Globus pallidus (tissue), 1 donor: ENCODE data around the gene PCK2.

ENCODE experiments used
- DNase-seq: peaks from one replicate; pipeline ENCODE4 v3.0.0-alpha.2; 2015; ENCODE audit warnings: low spot score

PCK2 gene

DNA sequence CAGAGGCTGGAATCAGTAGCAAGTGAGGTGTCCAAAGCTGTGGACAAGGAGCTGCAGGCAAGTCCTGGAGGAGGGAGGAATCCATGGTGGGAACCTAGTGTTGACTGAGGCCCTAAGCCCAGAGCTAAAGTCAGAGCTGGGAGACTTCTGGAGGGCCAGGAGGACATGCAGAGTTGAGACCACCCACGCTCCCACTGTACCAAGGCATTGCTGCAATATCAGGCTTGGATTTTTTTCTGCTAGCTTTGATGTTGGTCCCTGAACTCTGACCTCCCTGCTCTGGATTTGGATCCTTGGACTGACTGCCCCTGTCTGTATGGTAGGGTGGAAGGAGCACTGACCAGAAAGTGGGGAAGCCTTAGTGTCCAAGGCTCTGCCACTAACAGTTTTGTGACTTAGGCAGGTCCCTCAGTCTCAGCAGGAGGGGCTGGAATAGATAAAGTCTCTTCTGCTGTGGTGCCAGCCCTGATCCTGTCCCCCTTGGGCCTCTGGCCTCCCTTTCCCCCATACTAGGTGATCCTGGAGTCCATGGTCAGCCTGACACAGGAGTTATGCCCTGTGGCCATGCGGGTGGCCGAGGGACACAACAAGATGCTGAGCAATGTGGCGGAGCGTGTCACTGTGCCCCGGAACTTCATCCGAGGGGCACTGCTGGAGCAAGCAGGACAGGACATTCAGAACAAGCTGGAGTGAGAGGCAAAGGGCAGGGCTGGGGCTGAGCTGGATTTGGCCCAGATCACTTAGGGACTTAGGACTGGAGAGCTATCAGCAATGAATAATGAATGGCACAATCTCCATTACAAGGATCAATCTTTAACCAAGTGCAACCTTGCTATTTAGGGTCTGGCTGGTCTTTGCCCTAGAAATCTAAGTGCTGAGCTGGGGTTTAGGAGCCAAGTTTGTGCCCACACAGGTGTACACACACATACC, 32.9 kb upstream of the PCK2 start:
- DNase-seq: no peak

DNA sequence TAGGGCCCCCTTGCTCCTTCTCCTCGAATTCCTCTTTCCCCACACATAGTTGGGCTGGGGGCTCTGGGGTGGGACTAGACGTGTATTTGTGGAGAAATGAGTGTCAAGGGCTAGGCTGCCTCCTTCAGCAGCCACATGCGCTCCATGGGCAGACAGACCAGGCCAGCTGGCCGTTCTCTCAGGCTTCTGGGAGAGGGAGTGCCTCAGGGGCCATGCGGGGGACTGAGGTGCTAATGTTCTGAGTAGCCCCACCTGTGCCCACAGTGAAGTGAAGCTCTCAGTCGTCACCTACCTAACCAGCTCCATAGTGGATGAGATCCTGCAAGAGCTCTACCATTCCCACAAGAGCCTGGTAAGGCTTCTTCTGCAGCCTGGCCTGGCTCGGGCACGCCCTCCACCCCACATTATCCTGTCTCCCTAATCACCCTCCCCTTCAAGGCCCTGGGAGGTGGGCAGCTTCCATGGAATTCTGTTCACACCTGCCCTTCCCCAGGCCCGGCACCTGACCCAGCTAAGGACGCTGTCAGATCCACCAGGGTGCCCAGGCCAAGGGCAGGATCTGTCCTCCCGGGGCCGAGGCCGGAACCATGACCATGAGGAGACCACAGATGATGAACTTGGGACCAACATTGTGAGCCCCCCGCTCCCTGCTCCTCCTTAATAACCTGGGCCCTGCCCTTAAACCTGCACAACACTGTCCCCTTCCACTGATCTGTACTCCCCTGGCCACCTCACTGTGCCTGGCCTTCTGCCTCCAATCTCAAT, 31.7 kb upstream of the PCK2 start:
- DNase-seq: no peak

DNA sequence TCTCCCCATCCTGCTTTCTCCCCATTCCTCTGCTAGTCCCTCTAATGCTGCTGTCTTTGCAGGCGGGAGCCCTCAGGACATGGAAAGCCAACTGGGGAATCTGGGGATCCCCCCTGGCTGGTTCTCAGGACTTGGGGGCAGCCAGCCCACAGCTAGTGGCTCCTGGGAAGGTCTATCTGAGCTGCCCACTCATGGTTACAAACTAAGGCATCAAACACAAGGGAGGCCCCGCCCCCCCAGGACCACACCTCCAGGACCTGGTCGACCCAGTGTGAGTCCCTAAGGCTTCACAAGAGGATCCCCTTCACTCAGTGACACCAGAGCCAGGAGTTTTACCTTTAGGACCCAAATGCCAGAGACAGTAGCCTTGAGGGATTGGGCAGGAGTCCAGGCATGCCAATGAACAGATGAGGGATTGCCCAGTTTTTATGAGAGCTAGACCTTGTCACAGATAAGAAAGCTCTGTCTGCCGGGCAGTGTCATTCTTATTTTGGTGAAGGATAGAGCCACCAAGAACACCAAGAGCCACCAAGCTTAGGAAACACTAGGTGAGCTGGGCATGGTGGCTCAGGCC, 30.8 kb upstream of the PCK2 start:
- no peak for DNase-seq

DNA sequence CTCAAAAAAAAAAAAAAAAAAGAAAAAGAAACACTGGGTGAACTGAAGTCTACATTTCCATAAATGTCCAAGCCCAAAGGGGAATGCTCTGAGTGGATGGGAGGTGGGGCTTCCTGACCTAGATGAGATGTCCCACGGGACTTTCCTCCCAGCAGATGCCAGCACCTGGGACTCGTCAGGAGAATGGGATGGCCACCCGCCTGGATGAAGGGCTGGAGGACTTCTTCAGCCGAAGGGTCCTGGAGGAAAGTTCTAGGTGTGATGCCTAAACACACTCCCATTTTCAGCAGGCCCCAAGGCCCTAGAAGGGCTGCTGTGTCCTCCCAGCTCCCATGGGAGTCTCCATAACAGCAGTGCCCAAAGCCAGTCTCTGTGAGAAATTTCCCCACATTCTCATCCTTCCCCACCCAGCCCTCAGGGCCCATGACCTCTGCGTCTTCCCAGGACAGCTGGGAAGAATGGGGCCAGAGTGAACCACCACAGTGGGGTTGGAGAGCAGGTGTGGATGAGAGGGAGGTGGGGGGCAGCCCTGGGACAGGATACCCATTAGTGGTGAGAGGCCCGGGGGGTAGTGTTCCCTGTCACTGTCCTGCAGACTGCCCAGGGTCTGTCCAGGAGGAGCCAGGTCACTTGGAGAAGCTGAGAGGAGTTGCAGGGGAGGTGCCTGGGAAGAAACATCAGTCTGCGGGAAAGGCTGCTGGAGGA, 29.9 kb upstream of the PCK2 start:
- no peak for DNase-seq

DNA sequence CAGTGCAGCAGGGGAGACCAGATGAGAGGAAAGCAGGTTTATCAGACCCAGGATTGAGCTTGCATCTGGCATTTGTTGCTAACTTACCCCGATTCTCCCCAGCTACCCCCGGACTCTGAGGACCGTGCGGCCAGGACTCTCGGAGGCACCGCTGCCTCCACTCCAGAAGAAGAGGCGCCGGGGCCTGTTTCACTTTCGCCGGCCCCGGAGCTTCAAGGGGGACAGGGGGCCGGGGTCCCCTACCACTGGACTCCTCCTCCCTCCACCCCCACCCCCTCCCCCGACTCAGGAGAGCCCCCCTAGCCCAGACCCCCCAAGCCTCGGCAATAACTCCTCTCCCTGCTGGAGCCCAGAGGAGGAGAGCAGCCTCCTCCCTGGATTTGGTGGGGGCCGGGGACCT, 29.3 kb upstream of the PCK2 start:
- no peak for DNase-seq

DNA sequence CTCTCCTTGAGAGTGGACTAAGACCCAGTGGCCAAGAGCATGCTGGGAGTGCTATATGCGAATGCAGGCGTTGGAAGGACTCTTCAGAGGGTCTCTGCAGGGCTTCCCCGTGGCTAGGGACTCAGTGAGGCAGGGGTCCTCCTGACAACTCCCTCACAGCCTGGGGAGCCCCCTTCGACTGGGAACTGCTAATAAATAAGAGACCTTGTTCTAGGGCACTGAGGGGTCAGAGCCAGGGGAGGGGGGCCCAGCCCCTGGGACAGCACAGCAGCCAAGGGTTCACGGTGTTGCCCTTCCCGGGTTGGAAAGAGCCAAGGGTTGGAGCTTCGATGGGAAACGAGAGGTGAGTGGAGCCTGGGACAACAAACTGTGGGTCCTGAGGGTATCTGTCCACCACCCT, 28.7 kb upstream of the PCK2 start:
- no peak for DNase-seq

DNA sequence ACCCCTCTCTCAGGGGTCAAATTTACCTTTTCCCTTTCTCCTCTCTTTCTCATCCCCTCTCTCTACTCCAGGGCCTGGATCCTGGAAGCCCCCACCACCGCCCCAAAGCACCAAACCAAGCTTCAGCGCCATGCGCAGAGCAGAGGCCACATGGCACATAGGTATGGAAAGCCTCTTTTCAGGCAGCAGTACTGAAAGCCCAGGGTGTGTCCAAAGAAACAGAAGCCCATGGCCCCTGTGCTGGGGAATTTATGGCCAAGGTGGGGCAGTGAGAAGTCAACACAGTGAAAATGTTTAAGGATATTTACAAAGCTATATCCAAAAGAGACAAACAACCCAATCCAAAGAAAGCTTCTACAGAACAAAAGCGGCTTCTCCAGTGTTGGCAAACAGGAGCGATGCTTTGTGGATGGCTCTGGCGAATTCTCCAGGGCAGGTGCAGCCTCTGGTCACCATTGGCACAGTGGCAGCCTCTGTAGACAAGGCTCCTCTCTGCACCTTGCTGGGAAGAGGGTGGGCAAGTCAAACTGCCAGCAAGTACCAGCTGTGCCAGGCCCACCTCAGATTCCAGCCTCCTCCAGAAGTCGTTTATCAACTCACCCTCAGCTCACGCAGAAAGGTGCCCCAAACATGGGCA, 27.5 kb upstream of the PCK2 start:
- DNase-seq: no peak

GRCh38 chr14:24067133-24068082, 26.7 kb upstream of the PCK2 start:
- no peak for DNase-seq

DNA sequence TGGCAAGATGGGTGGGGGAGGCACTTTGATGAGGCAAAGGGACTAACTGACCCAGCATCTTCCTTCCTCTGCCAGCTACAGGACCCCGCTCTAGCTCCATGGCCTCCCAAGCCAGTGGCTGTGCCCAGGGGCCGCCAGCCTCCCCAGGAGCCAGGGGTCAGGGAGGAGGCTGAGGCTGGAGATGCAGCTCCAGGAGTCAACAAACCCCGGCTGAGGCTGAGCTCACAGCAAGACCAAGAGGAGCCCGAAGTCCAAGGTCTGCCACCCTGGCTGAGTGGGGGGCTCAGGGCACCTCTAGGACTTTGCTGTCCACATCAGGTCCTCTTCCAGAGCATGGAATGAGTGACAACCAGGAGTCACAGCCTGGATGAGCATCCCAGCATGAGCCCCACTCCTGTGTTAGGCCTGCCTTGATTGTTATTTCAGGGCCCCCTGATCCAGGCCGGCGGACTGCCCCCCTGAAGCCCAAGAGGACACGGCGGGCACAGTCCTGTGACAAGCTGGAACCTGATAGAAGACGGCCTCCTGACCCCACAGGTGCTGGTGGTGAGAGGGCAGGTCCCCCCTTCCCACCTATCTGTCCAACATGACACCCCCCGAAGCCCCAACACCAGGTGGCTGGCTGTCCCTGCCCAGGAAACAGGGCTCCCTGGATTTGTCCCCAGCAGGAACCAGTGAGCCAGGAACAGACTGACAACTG, 25.2 kb upstream of the PCK2 start:
- no peak for DNase-seq

- DNase-seq: no peak
Measured at GRCh38 chr14:24069411-24069735, 24.7 kb upstream of the PCK2 start.

GRCh38 chr14:24070285-24071143, 23.6 kb upstream of the PCK2 start:
- DNase-seq: no peak

DNA sequence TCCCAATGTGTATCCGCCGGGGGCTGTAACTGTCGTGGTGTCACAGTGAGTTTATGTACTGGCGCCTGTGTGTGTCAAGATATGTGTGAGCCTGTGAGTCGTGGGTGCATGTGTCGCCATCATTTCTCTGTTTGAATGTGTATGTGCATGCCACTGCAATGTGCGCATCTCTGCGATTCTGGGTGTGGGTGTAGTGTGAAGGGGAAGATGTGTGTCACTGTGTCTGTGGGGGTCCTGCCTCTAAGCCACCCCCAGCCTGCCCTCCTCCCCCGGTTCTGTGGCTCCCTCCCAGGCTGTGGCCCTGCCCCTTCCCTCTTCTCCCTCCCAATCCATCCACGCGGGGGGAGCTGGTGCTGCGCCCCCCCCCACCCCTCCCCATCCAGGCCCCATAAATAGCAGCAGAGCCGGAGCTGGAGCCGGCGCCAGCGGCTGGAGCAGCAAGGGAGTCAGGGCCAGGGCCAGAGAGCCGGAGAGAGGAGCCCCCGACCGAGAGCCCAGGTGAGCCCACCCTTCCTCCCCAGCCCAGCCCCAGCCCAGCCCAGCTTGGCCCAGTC, 22.9 kb upstream of the PCK2 start, which contains the start of gene CPNE6:
Gene CPNE6 (plus strand): TSS at position 419 of the 554 bp plus-strand sequence. CDS start 1,375 bp downstream, outside the sequence.
- no peak for DNase-seq

GRCh38 chr14:24071836-24072430, 22.2 kb upstream of the PCK2 start:
- no peak for DNase-seq

- no peak for DNase-seq
Measured at GRCh38 chr14:24072436-24072835, 21.7 kb upstream of the PCK2 start.

DNA sequence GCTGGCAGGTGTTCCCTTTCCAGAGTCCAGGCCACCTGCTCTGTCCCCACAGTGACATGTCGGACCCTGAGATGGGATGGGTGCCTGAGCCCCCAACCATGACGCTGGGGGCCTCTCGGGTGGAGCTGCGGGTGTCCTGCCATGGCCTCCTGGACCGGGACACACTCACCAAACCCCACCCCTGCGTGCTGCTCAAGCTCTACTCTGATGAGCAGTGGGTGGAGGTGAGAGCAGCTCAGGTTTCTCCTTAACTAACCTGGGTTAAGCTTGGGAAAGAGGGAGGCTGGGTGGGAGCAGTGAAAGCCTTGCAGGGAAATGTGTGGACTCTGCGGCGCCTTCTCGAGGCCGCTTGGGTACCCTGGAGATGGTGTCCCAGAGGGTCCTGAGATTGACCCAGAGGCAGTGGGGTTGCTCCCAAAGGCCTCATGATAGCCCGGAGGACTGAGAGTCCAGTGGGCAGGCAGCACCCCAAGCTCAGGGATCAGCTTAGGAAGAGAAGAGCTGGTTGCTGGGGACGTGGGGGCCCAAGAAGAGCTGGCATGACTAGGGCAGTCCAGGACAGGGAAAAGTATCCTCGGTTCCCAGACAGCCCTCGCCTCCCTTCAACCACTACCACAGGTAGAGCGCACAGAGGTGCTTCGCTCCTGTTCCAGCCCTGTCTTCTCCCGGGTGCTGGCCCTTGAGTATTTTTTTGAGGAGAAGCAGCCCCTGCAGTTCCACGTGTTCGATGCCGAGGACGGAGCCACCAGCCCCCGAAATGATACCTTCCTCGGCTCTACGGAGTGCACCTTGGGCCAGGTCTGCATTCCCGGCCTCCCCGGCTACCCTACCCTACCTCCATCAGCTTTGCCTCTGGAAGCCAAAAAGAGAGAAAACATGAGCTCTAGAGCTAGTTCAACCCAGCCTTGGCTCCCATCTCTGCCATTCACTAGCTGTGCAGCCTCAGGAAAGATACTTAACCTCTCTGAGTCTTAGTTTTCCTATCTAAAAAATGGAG, 20.9 kb upstream of the PCK2 start:
- DNase-seq: no peak

- no peak for DNase-seq
Measured at GRCh38 chr14:24074625-24075484, 19.3 kb upstream of the PCK2 start.
